ENCODE data around the gene LRCH1.

The LRCH1 gene

GRCh38 chr13:46698910-46699460 lies 146.0 kb downstream of the LRCH1 start:
- Histone ChIP-seq H3K4me3 (ENCODE audit: low read depth in 1 of 2, low read length in 2 of 2) (no peak overlapping the region), H3K27ac (ENCODE audit: low read length) (no peak overlapping the region), H3K36me3 (ENCODE audit: control insufficient read depth in 1 of 2, insufficient read depth in 2 of 2, low read length in 2 of 2) (peaks cover 40 to 50% of the 10 kb centered on the region in 2 donors), H3K4me1 (ENCODE audit: control insufficient read depth in 1 of 2, insufficient read depth in 2 of 2, low read length in 2 of 2) (peaks cover 0 to 18% of the 10 kb centered on the region in 2 donors), H3K27me3 (ENCODE audit: low read depth, low read length) (no peaks in the 10 kb centered on the region), H3K9me3 (ENCODE audit: control insufficient read depth in 1 of 2, low read length in 2 of 2) (no peaks in the 10 kb centered on the region)

GRCh38 chr13:46712524-46712923 lies 159.6 kb downstream of the LRCH1 start:
- Histone ChIP-seq H3K36me3 (ENCODE audit: control insufficient read depth in 1 of 2, insufficient read depth in 2 of 2, low read length in 2 of 2) (peaks cover 16 to 24% of the 10 kb centered on the region in 2 donors), H3K9me3 (ENCODE audit: control insufficient read depth in 1 of 2, low read length in 2 of 2) (no peaks in the 10 kb centered on the region), H3K4me3 (ENCODE audit: low read depth in 1 of 2, low read length in 2 of 2) (no peak overlapping the region), H3K27ac (ENCODE audit: low read length) (no peak overlapping the region), H3K27me3 (ENCODE audit: low read depth, low read length) (no peaks in the 10 kb centered on the region), H3K4me1 (ENCODE audit: control insufficient read depth in 1 of 2, insufficient read depth in 2 of 2, low read length in 2 of 2) (no peaks in the 10 kb centered on the region)

GRCh38 chr13:46715363-46715762 lies 162.4 kb downstream of the LRCH1 start:
- no peaks in the 10 kb centered on the region for H3K9me3 ChIP-seq (ENCODE audit: control insufficient read depth in 1 of 2, low read length in 2 of 2)
- H3K36me3 ChIP-seq (ENCODE audit: control insufficient read depth in 1 of 2, insufficient read depth in 2 of 2, low read length in 2 of 2) = peaks cover 8 to 12% of the 10 kb centered on the region in 2 donors
- H3K4me3 ChIP-seq (ENCODE audit: low read depth in 1 of 2, low read length in 2 of 2) = no peak overlapping the region
- H3K27me3 ChIP-seq (ENCODE audit: low read depth, low read length) = no peaks in the 10 kb centered on the region
- no peak overlapping the region for H3K27ac ChIP-seq (ENCODE audit: low read length)
- H3K4me1 ChIP-seq (ENCODE audit: control insufficient read depth in 1 of 2, insufficient read depth in 2 of 2, low read length in 2 of 2) = no peaks in the 10 kb centered on the region

- H3K4me1 ChIP-seq (ENCODE audit: control insufficient read depth in 1 of 2, insufficient read depth in 2 of 2, low read length in 2 of 2) = no peaks in the 10 kb centered on the region
- no peaks in the 10 kb centered on the region for H3K27me3 ChIP-seq (ENCODE audit: low read depth, low read length)
- no peak overlapping the region for H3K27ac ChIP-seq (ENCODE audit: low read length)
- H3K9me3 ChIP-seq (ENCODE audit: control insufficient read depth in 1 of 2, low read length in 2 of 2) = no peaks in the 10 kb centered on the region
- H3K4me3 ChIP-seq (ENCODE audit: low read depth in 1 of 2, low read length in 2 of 2) = no peak overlapping the region
- H3K36me3 ChIP-seq (ENCODE audit: control insufficient read depth in 1 of 2, insufficient read depth in 2 of 2, low read length in 2 of 2) = peaks cover 8% of the 10 kb centered on the region in 2 donors
Measured at GRCh38 chr13:46716821-46717220, 163.9 kb downstream of the LRCH1 start.

GRCh38 chr13:46717275-46717674 lies 164.3 kb downstream of the LRCH1 start:
- H3K36me3 ChIP-seq (ENCODE audit: control insufficient read depth in 1 of 2, insufficient read depth in 2 of 2, low read length in 2 of 2) = peaks cover 4 to 5% of the 10 kb centered on the region in 2 donors
- no peak overlapping the region for H3K27ac ChIP-seq (ENCODE audit: low read length)
- no peaks in the 10 kb centered on the region for H3K27me3 ChIP-seq (ENCODE audit: low read depth, low read length)
- H3K4me1 ChIP-seq (ENCODE audit: control insufficient read depth in 1 of 2, insufficient read depth in 2 of 2, low read length in 2 of 2) = no peaks in the 10 kb centered on the region
- no peak overlapping the region for H3K4me3 ChIP-seq (ENCODE audit: low read depth in 1 of 2, low read length in 2 of 2)
- no peaks in the 10 kb centered on the region for H3K9me3 ChIP-seq (ENCODE audit: control insufficient read depth in 1 of 2, low read length in 2 of 2)

- H3K36me3 ChIP-seq (ENCODE audit: control insufficient read depth in 1 of 2, insufficient read depth in 2 of 2, low read length in 2 of 2) = peaks cover 0 to 5% of the 10 kb centered on the region in 2 donors
- no peak overlapping the region for H3K27ac ChIP-seq (ENCODE audit: low read length)
- H3K4me3 ChIP-seq (ENCODE audit: low read depth in 1 of 2, low read length in 2 of 2) = no peak overlapping the region
- H3K4me1 ChIP-seq (ENCODE audit: control insufficient read depth in 1 of 2, insufficient read depth in 2 of 2, low read length in 2 of 2) = no peaks in the 10 kb centered on the region
- H3K9me3 ChIP-seq (ENCODE audit: control insufficient read depth in 1 of 2, low read length in 2 of 2) = no peaks in the 10 kb centered on the region
- no peaks in the 10 kb centered on the region for H3K27me3 ChIP-seq (ENCODE audit: low read depth, low read length)
Measured at GRCh38 chr13:46717856-46718255, 164.9 kb downstream of the LRCH1 start.

- Histone ChIP-seq H3K27ac (ENCODE audit: low read length) (no peak overlapping the region), H3K9me3 (ENCODE audit: control insufficient read depth in 1 of 2, low read length in 2 of 2) (no peaks in the 10 kb centered on the region), H3K4me3 (ENCODE audit: low read depth in 1 of 2, low read length in 2 of 2) (no peak overlapping the region), H3K27me3 (ENCODE audit: low read depth, low read length) (no peaks in the 10 kb centered on the region), H3K4me1 (ENCODE audit: control insufficient read depth in 1 of 2, insufficient read depth in 2 of 2, low read length in 2 of 2) (no peaks in the 10 kb centered on the region), H3K36me3 (ENCODE audit: control insufficient read depth in 1 of 2, insufficient read depth in 2 of 2, low read length in 2 of 2) (peaks cover 14 to 17% of the 10 kb centered on the region in 2 donors)
Measured at GRCh38 chr13:46720189-46720588, 167.2 kb downstream of the LRCH1 start.

- Histone ChIP-seq H3K27ac (ENCODE audit: low read length) (no peak overlapping the region), H3K4me1 (ENCODE audit: control insufficient read depth in 1 of 2, insufficient read depth in 2 of 2, low read length in 2 of 2) (no peaks in the 10 kb centered on the region), H3K27me3 (ENCODE audit: low read depth, low read length) (no peaks in the 10 kb centered on the region), H3K9me3 (ENCODE audit: control insufficient read depth in 1 of 2, low read length in 2 of 2) (no peaks in the 10 kb centered on the region), H3K36me3 (ENCODE audit: control insufficient read depth in 1 of 2, insufficient read depth in 2 of 2, low read length in 2 of 2) (peaks cover 17 to 25% of the 10 kb centered on the region in 2 donors), H3K4me3 (ENCODE audit: low read depth in 1 of 2, low read length in 2 of 2) (no peak overlapping the region)
Measured at GRCh38 chr13:46721054-46721453, 168.1 kb downstream of the LRCH1 start.

- H3K4me3 ChIP-seq (ENCODE audit: low read depth in 1 of 2, low read length in 2 of 2) = no peak overlapping the region
- no peak overlapping the region for H3K27ac ChIP-seq (ENCODE audit: low read length)
- no peaks in the 10 kb centered on the region for H3K9me3 ChIP-seq (ENCODE audit: control insufficient read depth in 1 of 2, low read length in 2 of 2)
- no peaks in the 10 kb centered on the region for H3K4me1 ChIP-seq (ENCODE audit: control insufficient read depth in 1 of 2, insufficient read depth in 2 of 2, low read length in 2 of 2)
- no peaks in the 10 kb centered on the region for H3K27me3 ChIP-seq (ENCODE audit: low read depth, low read length)
- peaks cover 44 to 45% of the 10 kb centered on the region in 2 donors for H3K36me3 ChIP-seq (ENCODE audit: control insufficient read depth in 1 of 2, insufficient read depth in 2 of 2, low read length in 2 of 2)
Measured at GRCh38 chr13:46726347-46726746, 173.4 kb downstream of the LRCH1 start.

- H3K4me1 ChIP-seq (ENCODE audit: control insufficient read depth in 1 of 2, insufficient read depth in 2 of 2, low read length in 2 of 2) = no peaks in the 10 kb centered on the region
- no peaks in the 10 kb centered on the region for H3K27me3 ChIP-seq (ENCODE audit: low read depth, low read length)
- peaks cover 56 to 64% of the 10 kb centered on the region in 2 donors for H3K36me3 ChIP-seq (ENCODE audit: control insufficient read depth in 1 of 2, insufficient read depth in 2 of 2, low read length in 2 of 2)
- no peak overlapping the region for H3K27ac ChIP-seq (ENCODE audit: low read length)
- H3K4me3 ChIP-seq (ENCODE audit: low read depth in 1 of 2, low read length in 2 of 2) = no peak overlapping the region
- H3K9me3 ChIP-seq (ENCODE audit: control insufficient read depth in 1 of 2, low read length in 2 of 2) = no peaks in the 10 kb centered on the region
Measured at GRCh38 chr13:46728777-46729176, 175.8 kb downstream of the LRCH1 start.

GRCh38 chr13:46731535-46731934 lies 178.6 kb downstream of the LRCH1 start:
- Histone ChIP-seq H3K27me3 (ENCODE audit: low read depth, low read length) (no peaks in the 10 kb centered on the region), H3K27ac (ENCODE audit: low read length) (no peak overlapping the region), H3K9me3 (ENCODE audit: control insufficient read depth in 1 of 2, low read length in 2 of 2) (no peaks in the 10 kb centered on the region), H3K36me3 (ENCODE audit: control insufficient read depth in 1 of 2, insufficient read depth in 2 of 2, low read length in 2 of 2) (peaks cover 37 to 58% of the 10 kb centered on the region in 2 donors), H3K4me3 (ENCODE audit: low read depth in 1 of 2, low read length in 2 of 2) (no peak overlapping the region), H3K4me1 (ENCODE audit: control insufficient read depth in 1 of 2, insufficient read depth in 2 of 2, low read length in 2 of 2) (no peaks in the 10 kb centered on the region)

- Histone ChIP-seq H3K27me3 (ENCODE audit: low read depth, low read length) (no peaks in the 10 kb centered on the region), H3K36me3 (ENCODE audit: control insufficient read depth in 1 of 2, insufficient read depth in 2 of 2, low read length in 2 of 2) (peaks cover 29 to 41% of the 10 kb centered on the region in 2 donors), H3K9me3 (ENCODE audit: control insufficient read depth in 1 of 2, low read length in 2 of 2) (no peaks in the 10 kb centered on the region), H3K4me3 (ENCODE audit: low read depth in 1 of 2, low read length in 2 of 2) (no peak overlapping the region), H3K4me1 (ENCODE audit: control insufficient read depth in 1 of 2, insufficient read depth in 2 of 2, low read length in 2 of 2) (no peaks in the 10 kb centered on the region), H3K27ac (ENCODE audit: low read length) (no peak overlapping the region)
Measured at GRCh38 chr13:46735425-46735824, 182.5 kb downstream of the LRCH1 start.

Measured in muscle layer of duodenum (tissue), 2 donors.